IMR-90 (cell line): ENCODE results near the gene IGFBPL1. TPM values are rescaled to one million over a fixed set of nuclear protein-coding genes. Genes with fewer than 3 reads are reported as not detected.

Source experiments
- ATAC-seq: fragments of 200-7000 bp; cut with Tn5 transposase; 2 replicates; pipeline ENCODE4 v1.9.1; 2020; ENCODE audit warnings: low read depth, mild to moderate bottlenecking, moderate library complexity
- BruUV-seq: library from RNA; stranded (reverse); fragments of 400-500 nt; replicated peaks from 2 replicates; lab custom pipeline; 2021; lab: Mats Ljungman, UMichigan
- CTCF ChIA-PET: fragments of 300-600 bp; formaldehyde crosslinking; extraction: SDS; loops from one replicate; lab custom pipeline; 2021; ENCODE audit warnings: antibody characterized with exemption; lab: Yijun Ruan, JAX
- POLR2A ChIA-PET: fragments of 300-600 bp; sonication (Branson Sonifier 250); formaldehyde crosslinking; loops from one replicate; lab custom pipeline; 2022; ENCODE audit warnings: antibody characterized with exemption; ENCODE audit not compliant: unreplicated experiment; lab: Charles Lee
- DNase-seq: peaks from one replicate; pipeline ENCODE4 v3.0.0; 2013
- H2AFZ ChIP-seq: replicated peaks from 2 replicates; pipeline ENCODE3; 2013; ENCODE audit warnings: low read length, mild to moderate bottlenecking; ENCODE audit not compliant: poor library complexity
- H2AK5ac ChIP-seq: 2 replicates; pipeline ENCODE4 v1.6.1; 2013; ENCODE audit warnings: low read depth, low read length, inconsistent platforms
- H2AK9ac ChIP-seq: replicated peaks from 2 replicates; pipeline ENCODE3; 2013; ENCODE audit warnings: mild to moderate bottlenecking, low read depth, low read length, moderate library complexity; ENCODE audit not compliant: poor library complexity
- H2BK120ac ChIP-seq: 2 replicates; pipeline ENCODE4 v1.6.1; 2013; ENCODE audit warnings: low read depth, low read length, inconsistent platforms
- H2BK15ac ChIP-seq: 3 replicates; pipeline ENCODE4 v1.6.1; 2013; ENCODE audit warnings: low read depth, low read length, inconsistent platforms
- H2BK20ac ChIP-seq: 2 replicates; pipeline ENCODE4 v1.6.1; 2013; ENCODE audit warnings: low read depth, mild to moderate bottlenecking, inconsistent platforms, low read length, moderate library complexity
- H2BK5ac ChIP-seq: 2 replicates; pipeline ENCODE4 v1.6.1; 2013; ENCODE audit warnings: mild to moderate bottlenecking, low read depth, low read length, inconsistent platforms; ENCODE audit not compliant: poor library complexity, severe bottlenecking
- H3K14ac ChIP-seq: replicated peaks from 2 replicates; pipeline ENCODE4 v1.6.1; 2013; ENCODE audit warnings: low read depth, low read length, inconsistent platforms
- H3K18ac ChIP-seq: 2 replicates; pipeline ENCODE4 v1.6.1; 2013; ENCODE audit warnings: low read depth, low read length, control low read depth
- H3K23ac ChIP-seq: 2 replicates; pipeline ENCODE4 v1.6.1; 2013; ENCODE audit warnings: low read depth, low read length, inconsistent platforms
- H3K27ac ChIP-seq: 2 replicates; pipeline ENCODE4 v1.5.1; 2013; ENCODE audit warnings: mild to moderate bottlenecking, control low read depth, low read length; ENCODE audit not compliant: insufficient read depth
- H3K27me3 ChIP-seq: 2 replicates; pipeline ENCODE4 v1.6.1; 2013; ENCODE audit warnings: low read length; ENCODE audit not compliant: control insufficient read depth, insufficient read depth
- H3K36me3 ChIP-seq: 2 replicates; pipeline ENCODE4 v1.6.1; 2013; ENCODE audit warnings: low read length, mixed read lengths; ENCODE audit not compliant: control insufficient read depth, insufficient read depth
- H3K4ac ChIP-seq: 2 replicates; pipeline ENCODE4 v1.6.1; 2013; ENCODE audit warnings: low read depth, low read length, inconsistent platforms
- H3K4me1 ChIP-seq: 2 replicates; pipeline ENCODE4 v1.6.1; 2013; ENCODE audit warnings: low read length, mixed read lengths; ENCODE audit not compliant: control insufficient read depth, insufficient read depth
- H3K4me2 ChIP-seq: 2 replicates; pipeline ENCODE4 v1.6.1; 2013; ENCODE audit warnings: low read depth, mild to moderate bottlenecking, control low read depth, low read length, moderate library complexity
- H3K4me3 ChIP-seq: 2 replicates; pipeline ENCODE4 v1.5.1; 2013; ENCODE audit warnings: low read depth, mild to moderate bottlenecking, control low read depth, low read length, moderate library complexity; ENCODE audit not compliant: insufficient read depth
- H3K56ac ChIP-seq: 2 replicates; pipeline ENCODE4 v1.6.1; 2013; ENCODE audit warnings: low read length, inconsistent platforms; ENCODE audit not compliant: insufficient read depth; ENCODE audit errors: extremely low read depth
- H3K79me1 ChIP-seq, 2 experiments: 2 replicates each; pipeline ENCODE4 v1.6.1; 2013; ENCODE audit warnings: low read length in 2 of 2, inconsistent platforms in 1 of 2, low read depth in 1 of 2
- H3K9ac ChIP-seq: 2 replicates; pipeline ENCODE4 v1.6.1; 2013; ENCODE audit warnings: low read depth, low read length, control low read depth
- H3K9me1 ChIP-seq: 2 replicates; pipeline ENCODE4 v1.6.1; 2013; ENCODE audit warnings: low read length, inconsistent platforms; ENCODE audit not compliant: insufficient read depth
- H3K9me3 ChIP-seq: 2 replicates; pipeline ENCODE4 v1.6.1; 2013; ENCODE audit warnings: low read length; ENCODE audit not compliant: control insufficient read depth, insufficient read depth
- H4K20me1 ChIP-seq: 2 replicates; pipeline ENCODE4 v1.6.1; 2013; ENCODE audit warnings: low read length, inconsistent platforms; ENCODE audit not compliant: insufficient read depth
- H4K5ac ChIP-seq: 2 replicates; pipeline ENCODE4 v1.6.1; 2013; ENCODE audit warnings: mild to moderate bottlenecking, low read depth, low read length, control low read depth
- H4K8ac ChIP-seq, 2 experiments: 2 replicates each; pipeline ENCODE4 v1.6.1; 2013; ENCODE audit warnings: low read depth in 2 of 2, low read length in 2 of 2, control low read depth in 1 of 2, inconsistent platforms in 1 of 2
- H4K91ac ChIP-seq: 2 replicates; pipeline ENCODE4 v1.6.1; 2013; ENCODE audit warnings: low read depth, low read length, inconsistent platforms; ENCODE audit not compliant: insufficient read depth
- BHLHE40 ChIP-seq: fragments of 150-350 bp; IDR thresholded peaks from 2 replicates; pipeline ENCODE4 v1.6.1; 2016; ENCODE audit warnings: mild to moderate bottlenecking, low read depth, low read length
- CEBPB ChIP-seq: IDR thresholded peaks from 2 replicates; pipeline ENCODE4 v1.6.1; 2012; ENCODE audit warnings: low read depth, low read length, improper control_type of control experiment
- CTCF ChIP-seq: conservative IDR thresholded peaks from 2 replicates; pipeline ENCODE4 v1.5.1; 2012; ENCODE audit warnings: mild to moderate bottlenecking, low read depth, low read length, improper control_type of control experiment
- FOS ChIP-seq: fragments of 150-350 bp; IDR thresholded peaks from 2 replicates; pipeline ENCODE4 v1.6.1; 2016; ENCODE audit warnings: low read depth, low read length
- MAZ ChIP-seq: IDR thresholded peaks from 2 replicates; pipeline ENCODE4 v1.6.1; 2012; ENCODE audit warnings: low read depth, mild to moderate bottlenecking, low read length, improper control_type of control experiment, moderate library complexity, borderline replicate concordance
- POLR2A ChIP-seq: IDR thresholded peaks from 2 replicates; pipeline ENCODE4 v1.6.1; 2012; ENCODE audit warnings: mild to moderate bottlenecking, low read depth, low read length
- RAD21 ChIP-seq: IDR thresholded peaks from 2 replicates; pipeline ENCODE4 v1.6.1; 2012; ENCODE audit warnings: low read length, improper control_type of control experiment
- RCOR1 ChIP-seq: IDR thresholded peaks from 2 replicates; pipeline ENCODE4 v1.6.1; 2012; ENCODE audit warnings: mild to moderate bottlenecking, low read length, improper control_type of control experiment; ENCODE audit not compliant: insufficient replicate concordance
- RFX5 ChIP-seq: IDR thresholded peaks from 2 replicates; pipeline ENCODE4 v1.8.0; 2012; ENCODE audit warnings: low read depth, mild to moderate bottlenecking, low read length, moderate library complexity
- WGBS, 2 experiments: methylation state at CpG; one replicate each; pipeline versions ENCODE4 v1.1.5 to v1.1.7; 2013; ENCODE audit warnings: missing lambda C conversion rate in 2 of 2; ENCODE audit not compliant: insufficient read length in 1 of 2; ENCODE audit errors: extremely low coverage in 2 of 2; 5-methylcytosine and 5-hydroxymethylcytosine counted together
- dilution Hi-C: fragments of 300-500 bp; cut with HindIII; formaldehyde crosslinking; loops from one replicate; pipeline ENCODE4 v1.14.3; 2018; ENCODE audit warnings: low sequenced_read_pairs; ENCODE audit not compliant: unreplicated experiment
- in situ Hi-C: fragments of 300-500 bp; cut with MboI; formaldehyde crosslinking; loops from 3 replicates; pipeline ENCODE4 v1.14.3; 2019; ENCODE audit warnings: low sequenced_read_pairs, inconsistent platforms, mixed read lengths
- intact Hi-C: fragments of 100-400 bp; cut with micrococcal nuclease; formaldehyde crosslinking; loops from 2 replicates; pipeline ENCODE4 v1.10.0; 2022
- polyA plus RNA-seq, 3 experiments: library from polyadenylated mRNA; depleted of rRNA; stranded (reverse); fragments of >200 nt; gene quantifications; 2 replicates each; pipeline ENCODE4 v1.2.3, GENCODE V29; 2012; ENCODE audit warnings: low replicate concordance in 1 of 3
- total RNA-seq: library from RNA; depleted of rRNA; stranded (reverse); fragments of >200 nt; gene quantifications from 2 replicates; pipeline ENCODE4 v1.2.3, GENCODE V29; 2012

The IGFBPL1 gene
- total and polyA plus RNA-seq, 2 of the 4 experiments (the other 2 are of a cell fraction) = not detected

- no peak overlapping the region for H3K18ac ChIP-seq
- H2BK20ac ChIP-seq = no peak overlapping the region
- in situ Hi-C loops = loop anchor here (5.0 to 25.0 kb wide), 4 partner anchors 275 to 873 kb away; partner anchors contain the start of gene POLR1E
- peaks cover 7% of the 10 kb centered on the region; the same call in 1 of the 2 replicates for H3K27me3 ChIP-seq
- no peak overlapping the region for H3K27ac ChIP-seq
- H4K20me1 ChIP-seq = no peaks in the 10 kb centered on the region
- no peak overlapping the region for H3K23ac ChIP-seq
- H4K5ac ChIP-seq = no peak overlapping the region
- no peak overlapping the region for H3K4ac ChIP-seq
- H2AK5ac ChIP-seq = no peak overlapping the region
- peaks cover 3% of the 10 kb centered on the region for H3K4me1 ChIP-seq
- no peak overlapping the region for H3K4me2 ChIP-seq
- dilution Hi-C loops = no loop called here
- 92% methylated on average over 2 of the region's 5 CpGs; no CpG with 5 or more reads in 1 of the 2 experiments for WGBS, 2 experiments
- H2BK15ac ChIP-seq = no peak overlapping the region
- ATAC-seq = no peak
- ChIA-PET POLR2A (no interaction called here), CTCF (no interaction called here)
- H3K56ac ChIP-seq = no peak overlapping the region
- H4K8ac ChIP-seq = no peak overlapping the region
- no peak overlapping the region for H4K91ac ChIP-seq
- no TSS peak for BruUV-seq
- H3K14ac ChIP-seq = no peak overlapping the region
- no peaks in the 10 kb centered on the region for H3K9me3 ChIP-seq
- H2BK120ac ChIP-seq = no peak overlapping the region
- intact Hi-C loops = loop anchor here (5.0 kb wide), 4 partner anchors 273 to 768 kb away; partner anchors contain the start of genes SHB and TOMM5
- H3K9ac ChIP-seq = no peak overlapping the region
- TF ChIP-seq CEBPB (no peak), POLR2A (no peak), BHLHE40 (no peak), RFX5 (no peak), MAZ (no peak), FOS (no peak), RAD21 (no peak), CTCF (no peak), RCOR1 (no peak)
- H2AFZ ChIP-seq = no peak overlapping the region
- H3K36me3 ChIP-seq = no peaks in the 10 kb centered on the region
- no peaks in the 10 kb centered on the region for H3K79me1 ChIP-seq
- no peak overlapping the region for H3K4me3 ChIP-seq
- no peak for DNase-seq
- H3K9me1 ChIP-seq = no peaks in the 10 kb centered on the region
- H2BK5ac ChIP-seq = no peak overlapping the region
- no peak overlapping the region for H2AK9ac ChIP-seq
Observed at GRCh38 chr9:38359689-38360385, 64.4 kb downstream of the IGFBPL1 start.
